GM18867 (cell line): ENCODE data around the gene PRDM16.

Experiments used
- ATAC-seq: cut with Tn5 transposase; IDR thresholded peaks from one replicate; pipeline ENCODE4 v1.9.1; 2021; ENCODE audit warnings: mild to moderate bottlenecking, moderate library complexity; ENCODE audit not compliant: unreplicated experiment

PRDM16 gene

GRCh38 chr1:3138623-3139151 lies 69.7 kb downstream of the PRDM16 start:
- no peak for ATAC-seq

- ATAC-seq: no peak
Measured at GRCh38 chr1:3139451-3139852, 70.4 kb downstream of the PRDM16 start.

DNA sequence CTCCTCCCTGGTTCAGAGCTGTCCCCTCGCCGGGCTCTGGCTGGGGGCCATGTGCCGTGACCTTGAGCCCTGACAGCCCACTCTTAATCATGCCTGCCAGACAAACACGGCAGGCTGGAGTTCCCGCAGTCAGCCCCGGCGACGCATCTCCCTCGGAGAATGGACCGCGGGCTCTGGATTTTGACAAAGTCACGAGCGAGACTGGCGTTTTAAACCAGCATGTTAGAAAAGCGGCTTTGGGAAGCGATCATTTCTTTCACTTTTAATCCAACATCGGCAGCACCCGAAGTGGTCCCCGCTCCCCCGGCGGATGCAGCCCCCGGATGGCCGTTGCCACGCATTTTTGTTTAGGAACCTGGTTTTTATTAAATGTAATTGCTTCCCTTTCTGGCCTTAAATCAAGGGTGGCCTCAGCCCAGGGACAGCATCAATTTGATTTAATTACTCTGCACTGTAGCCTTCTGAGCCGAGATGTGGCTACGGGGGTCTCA lies 70.9 kb downstream of the PRDM16 start:
- no peak for ATAC-seq

DNA sequence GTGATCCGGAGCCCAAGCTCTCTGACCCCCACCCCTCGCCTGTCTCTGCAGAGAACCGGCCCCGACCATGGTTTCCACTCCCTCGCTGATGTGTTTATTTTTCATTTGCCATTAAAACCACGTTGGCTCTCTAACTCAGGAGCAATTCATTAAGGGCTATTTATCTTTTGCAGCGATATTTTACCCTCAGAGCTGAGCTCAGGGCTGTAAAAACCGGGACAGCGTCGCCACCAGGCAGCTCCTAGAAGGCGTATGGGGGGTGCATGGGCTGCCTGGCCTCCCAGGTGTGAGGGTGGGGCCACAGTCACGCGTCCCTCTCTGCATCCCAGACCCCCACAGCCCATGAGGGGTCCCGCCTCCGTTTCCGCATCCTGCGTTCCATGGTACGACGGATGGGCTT lies 71.4 kb downstream of the PRDM16 start:
- no peak for ATAC-seq

DNA sequence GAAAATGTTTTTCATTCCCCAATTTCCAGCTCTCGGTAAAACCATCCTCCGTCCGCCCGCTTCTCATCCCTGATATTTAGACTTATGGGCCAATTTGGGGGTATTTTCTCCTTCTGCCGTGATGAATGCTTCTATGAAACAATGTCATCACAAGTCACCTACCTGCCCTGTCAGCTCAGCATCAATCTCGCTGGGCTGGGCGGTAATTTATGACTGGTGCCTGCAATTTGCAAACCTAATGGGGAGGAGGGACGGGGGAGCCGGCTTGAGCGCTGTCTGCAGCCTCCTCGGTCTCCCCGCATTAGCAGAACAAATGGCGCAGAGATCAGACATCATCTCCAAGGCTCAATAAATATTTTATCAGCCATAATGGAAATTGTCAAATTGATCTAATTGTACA lies 72.1 kb downstream of the PRDM16 start:
- no peak for ATAC-seq

DNA sequence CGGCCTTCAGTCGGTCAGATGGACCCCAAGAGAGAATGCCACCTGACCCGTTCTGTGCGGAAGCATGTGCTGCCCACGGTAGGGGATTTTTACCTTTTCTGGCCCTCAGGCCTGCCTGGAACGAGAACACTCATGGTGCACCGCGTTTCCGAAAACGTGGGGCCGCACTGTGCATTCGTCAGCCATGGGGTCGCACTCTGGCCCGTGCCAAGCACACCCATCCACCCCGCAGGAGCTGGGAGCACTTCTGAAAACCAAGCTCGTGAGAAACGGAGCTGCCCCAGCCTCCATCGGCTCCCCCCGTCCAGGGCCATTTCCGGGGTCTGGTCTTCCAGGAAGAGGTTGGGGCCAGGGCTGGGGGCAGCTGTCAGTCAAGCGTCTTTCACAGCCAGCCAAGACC lies 72.8 kb downstream of the PRDM16 start:
- no peak for ATAC-seq

DNA sequence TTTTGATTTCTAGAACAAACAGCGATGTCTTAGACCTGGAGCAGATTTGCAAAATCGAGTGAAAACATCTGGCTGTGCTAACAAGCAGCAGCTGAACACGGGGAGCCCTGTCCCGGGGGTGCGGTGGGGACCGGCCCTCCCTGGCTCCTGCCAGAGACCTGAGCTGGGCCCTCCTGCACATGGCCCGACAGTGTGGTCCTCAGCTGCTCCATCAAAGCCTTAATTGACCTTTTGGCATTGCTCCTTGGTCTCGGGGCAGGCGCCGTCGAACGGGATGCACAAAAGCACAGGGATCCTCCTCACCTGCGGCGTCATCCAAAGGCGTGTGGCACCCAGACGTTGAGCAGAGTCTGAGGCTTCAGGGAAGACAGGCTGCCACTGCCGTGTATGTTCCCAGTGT lies 73.2 kb downstream of the PRDM16 start:
- no peak for ATAC-seq

GRCh38 chr1:3142751-3143150 lies 73.7 kb downstream of the PRDM16 start:
- ATAC-seq: no peak

DNA sequence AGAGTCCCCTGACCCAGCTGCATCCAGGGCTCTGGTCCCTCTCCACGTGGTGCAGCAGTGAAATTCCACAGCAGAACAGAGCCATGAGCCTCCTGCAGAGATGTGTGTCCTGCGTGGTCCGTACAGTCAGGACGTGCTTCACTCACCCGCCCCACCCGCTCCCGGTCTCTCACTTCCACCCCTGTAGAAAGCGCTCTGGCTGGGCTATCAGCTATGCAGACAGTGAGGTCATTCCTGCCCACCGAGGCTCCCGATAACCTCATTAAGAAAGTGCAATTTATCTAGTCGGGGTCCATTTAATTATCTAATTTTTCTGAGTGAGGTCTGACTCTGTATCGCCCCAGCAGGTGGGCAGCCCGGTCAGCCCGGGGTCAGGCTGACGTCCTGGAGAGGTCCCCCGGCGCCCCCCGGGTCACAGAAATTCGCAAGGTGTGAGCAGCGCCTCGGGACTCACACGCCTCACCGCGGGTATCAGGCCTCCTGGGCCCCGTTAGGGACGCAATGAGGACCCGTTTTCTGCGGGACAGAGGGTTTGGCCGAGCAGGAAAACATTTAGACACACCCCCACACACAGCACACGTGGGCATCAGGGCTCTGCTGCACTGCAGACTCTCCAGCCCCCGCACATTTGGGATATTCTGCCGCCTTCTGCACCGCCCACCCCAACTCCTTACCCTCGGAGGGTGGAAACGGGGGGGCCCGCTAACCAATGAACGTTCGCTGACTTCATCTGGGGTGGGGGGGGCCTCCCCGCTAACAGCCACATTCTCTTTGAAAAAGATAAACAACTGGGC lies 76.7 kb downstream of the PRDM16 start:
- no peak for ATAC-seq

DNA sequence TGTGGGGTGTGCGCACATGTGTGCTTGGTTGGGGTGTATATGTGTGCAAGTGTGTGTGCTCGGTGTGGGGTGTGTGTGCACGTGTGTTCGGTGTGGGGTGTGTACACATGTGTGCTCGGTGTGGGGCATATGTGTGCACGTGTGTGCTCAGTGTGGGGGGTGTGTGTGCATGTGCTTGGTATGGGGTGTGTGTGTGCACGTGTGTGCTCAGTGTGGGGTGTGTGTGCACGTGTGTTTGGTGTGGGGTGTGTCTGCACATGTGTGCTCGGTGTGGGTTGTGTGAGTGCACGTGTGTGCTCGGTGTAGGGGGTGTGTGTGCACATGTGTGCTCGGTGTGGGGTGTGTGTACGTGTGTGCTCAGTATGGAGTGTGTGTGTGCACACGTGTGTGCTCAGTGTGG lies 77.5 kb downstream of the PRDM16 start:
- ATAC-seq: no peak

DNA sequence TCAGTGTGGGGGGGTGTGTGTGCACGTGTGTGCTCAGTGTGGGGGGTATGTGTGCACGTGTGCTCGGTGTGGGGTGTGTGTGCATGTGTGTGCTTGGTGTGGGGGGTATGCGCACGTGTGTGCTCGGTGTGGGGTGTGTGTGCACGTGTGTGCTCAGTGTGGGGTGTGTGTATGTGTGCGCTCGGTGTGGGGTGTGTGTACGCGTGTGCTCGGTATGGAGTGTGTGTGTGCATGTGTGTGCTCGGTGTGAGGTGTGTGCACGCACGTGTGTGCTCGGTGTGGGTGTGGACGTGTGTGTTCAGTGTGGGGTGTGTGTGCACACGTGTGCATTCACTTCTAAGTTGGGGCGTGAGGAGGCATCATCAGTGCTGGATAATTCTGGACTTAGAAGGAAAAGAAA lies 77.9 kb downstream of the PRDM16 start:
- ATAC-seq: no peak

DNA sequence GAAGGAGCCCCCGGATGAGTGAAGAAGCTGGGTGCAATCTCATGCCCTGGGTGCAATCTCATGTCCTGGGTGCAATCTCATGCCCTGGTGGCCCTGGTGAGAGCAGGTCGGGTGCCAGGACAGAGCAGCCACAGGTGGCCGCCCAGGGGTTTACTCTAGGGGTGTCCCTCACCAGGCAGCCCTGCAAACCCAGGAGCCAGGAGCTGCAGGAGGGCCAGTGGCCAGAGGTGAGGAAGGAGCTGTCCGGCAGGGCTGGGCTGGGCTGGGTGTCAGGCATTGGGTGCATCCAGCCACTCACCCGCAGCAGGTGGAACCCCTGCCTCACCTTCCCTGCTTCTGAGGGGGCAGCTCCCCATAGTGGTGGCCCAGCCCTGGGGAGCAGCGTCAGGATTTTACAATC lies 79.2 kb downstream of the PRDM16 start:
- no peak for ATAC-seq

GRCh38 chr1:3149277-3149676 lies 80.3 kb downstream of the PRDM16 start:
- no peak for ATAC-seq

GRCh38 chr1:3151456-3151855 lies 82.5 kb downstream of the PRDM16 start:
- ATAC-seq: no peak

DNA sequence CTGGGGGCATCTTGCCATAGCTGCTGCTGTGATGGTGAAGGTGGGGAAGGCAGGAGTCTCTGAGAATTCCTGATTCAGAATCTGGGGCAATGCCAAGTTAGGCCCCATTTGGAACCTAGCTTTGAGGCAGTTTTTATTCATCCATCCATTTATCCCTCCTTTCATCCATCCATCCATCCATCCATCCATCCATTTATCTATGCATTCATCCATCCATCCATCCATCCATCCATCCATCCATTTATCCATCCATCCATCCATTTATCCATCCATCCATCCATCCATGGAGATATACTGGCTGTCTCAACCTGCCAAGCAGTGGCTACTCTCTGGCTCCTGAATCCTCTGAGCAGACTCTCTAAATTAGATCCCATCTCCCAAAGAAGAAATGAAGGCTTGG lies 83.1 kb downstream of the PRDM16 start:
- ATAC-seq: no peak

- no peak for ATAC-seq
Measured at GRCh38 chr1:3153197-3153596, 84.2 kb downstream of the PRDM16 start.

- no peak for ATAC-seq
Measured at GRCh38 chr1:3153902-3154795, 85.1 kb downstream of the PRDM16 start.

DNA sequence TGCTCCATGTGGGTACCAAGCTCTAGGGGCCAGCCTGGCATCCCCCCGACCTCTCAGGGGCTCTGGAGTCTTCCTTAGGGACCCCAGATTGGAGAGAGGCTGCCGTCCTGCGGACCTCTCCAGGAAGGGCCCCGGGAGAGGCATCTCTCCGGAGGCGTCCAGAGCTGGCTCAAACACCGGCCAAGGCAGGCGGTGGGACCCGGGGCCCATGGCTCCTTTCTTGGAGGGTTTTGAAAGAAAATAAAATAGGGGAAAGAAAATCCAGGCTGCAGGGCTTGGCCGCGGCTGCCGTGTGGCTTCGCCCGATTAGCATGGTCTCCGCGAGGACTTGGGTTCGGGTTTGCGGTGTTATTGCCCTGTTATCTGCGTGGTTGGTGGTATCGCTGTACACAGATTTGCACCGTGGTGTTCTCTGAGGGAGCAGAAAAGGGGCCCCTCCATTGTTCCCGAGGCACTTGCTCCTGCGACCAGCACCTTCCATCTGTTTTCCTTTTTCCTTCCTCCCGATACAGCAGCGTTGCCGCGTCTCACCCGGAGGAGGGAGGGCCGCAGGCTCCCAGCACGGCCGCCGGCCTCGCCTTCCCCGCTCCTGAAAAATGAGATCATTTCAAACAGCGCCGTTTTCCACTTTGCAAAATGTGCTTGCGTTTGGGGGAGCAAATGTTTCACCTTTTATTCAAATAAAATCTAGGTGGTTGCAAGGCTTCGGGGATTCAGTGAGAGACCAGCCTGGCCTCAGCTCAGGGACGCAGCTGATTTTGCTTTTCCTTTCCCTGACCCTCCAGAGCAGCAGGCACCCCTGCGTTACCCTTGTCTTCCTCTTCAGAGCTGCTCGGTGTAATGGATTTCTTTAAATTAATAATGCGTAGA lies 86.3 kb downstream of the PRDM16 start:
- ATAC-seq: no peak

- no peak for ATAC-seq
Measured at GRCh38 chr1:3155926-3156220, 86.9 kb downstream of the PRDM16 start.

DNA sequence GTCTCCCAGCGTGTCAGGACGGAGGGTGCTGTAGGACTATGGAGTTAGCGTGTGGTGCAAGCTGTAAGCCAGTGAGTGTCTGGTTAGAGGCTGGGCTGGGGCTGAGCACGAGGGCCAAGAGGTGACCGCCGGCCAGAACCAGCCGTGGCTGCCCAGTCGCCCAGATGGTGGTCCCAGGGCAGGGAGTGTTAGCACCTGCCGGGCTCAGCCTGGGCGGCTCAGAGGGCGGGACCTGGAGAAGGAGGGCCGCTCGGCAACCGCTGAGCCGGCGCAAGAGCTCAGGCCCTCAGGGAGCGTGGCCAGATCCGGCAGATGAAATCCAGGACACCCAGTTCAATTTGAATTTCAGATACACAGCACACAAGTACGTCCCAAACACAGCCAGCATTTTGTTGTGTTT lies 87.9 kb downstream of the PRDM16 start:
- ATAC-seq: no peak

GRCh38 chr1:3158347-3158746 lies 89.3 kb downstream of the PRDM16 start:
- no peak for ATAC-seq
